NCI-H1417 (cell line): ENCODE data around the gene DDI2.
A peak's percentile ranks its signal among the peaks of the same experiment; 100 is the strongest.

ENCODE experiments used
- DNase-seq, 3 experiments: peaks; one replicate each; lab custom pipeline; 2025; lab: John Stamatoyannopoulos, UW

DDI2 gene

DNA sequence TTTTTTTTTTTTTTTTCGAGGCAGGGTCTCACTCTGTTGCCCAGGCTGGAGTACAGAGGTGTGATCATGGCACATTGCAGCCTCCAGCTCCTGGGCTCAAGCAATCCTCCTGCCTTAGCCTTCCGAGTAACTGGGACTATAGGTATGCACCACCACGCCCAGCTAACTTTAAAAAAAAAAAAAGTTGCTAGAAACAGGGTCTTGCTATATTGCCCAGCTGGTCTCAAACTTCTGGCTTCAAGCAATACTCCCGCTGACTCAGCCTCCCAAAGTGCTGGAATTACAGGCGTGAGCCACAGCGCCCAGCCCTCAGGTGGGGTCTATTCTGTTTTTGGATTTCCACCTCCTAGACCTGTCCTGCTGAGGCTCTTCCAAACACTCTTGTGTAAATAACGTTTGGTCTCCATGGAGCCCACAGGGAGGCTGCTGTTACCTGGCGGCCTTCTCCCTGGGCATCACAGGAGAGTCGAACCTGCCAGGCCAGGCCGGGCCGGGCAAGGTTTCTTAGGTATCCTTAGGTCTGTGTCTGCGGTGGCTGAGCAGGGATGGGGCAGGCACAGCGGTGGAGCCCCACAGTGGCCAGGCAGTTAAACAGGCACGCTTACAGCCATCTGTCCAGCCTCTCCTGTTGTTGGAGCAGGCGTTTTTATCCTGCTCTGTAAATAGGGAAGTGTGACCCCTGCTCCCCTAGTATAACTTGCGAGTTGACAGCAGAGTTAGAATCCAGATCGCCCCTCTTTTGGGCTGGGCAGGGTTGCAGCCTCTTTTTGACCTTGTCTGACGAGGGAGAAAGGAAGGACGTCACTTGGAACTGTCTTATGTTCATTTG is 85.7 kb downstream of the DDI2 start:
- no peak for DNase-seq

GRCh38 chr1:15703562-15703961 is 86.3 kb downstream of the DDI2 start:
- no peak for DNase-seq

- no peak for DNase-seq
Measured at GRCh38 chr1:15704526-15705183, 87.4 kb downstream of the DDI2 start.

- DNase-seq: no peak
Measured at GRCh38 chr1:15705184-15705566, 87.9 kb downstream of the DDI2 start.

- no peak for DNase-seq
Measured at GRCh38 chr1:15706751-15707150, 89.5 kb downstream of the DDI2 start.

- no peak for DNase-seq
Measured at GRCh38 chr1:15707239-15707925, 90.1 kb downstream of the DDI2 start.

GRCh38 chr1:15708486-15709137 is 91.4 kb downstream of the DDI2 start:
- no peak for DNase-seq

GRCh38 chr1:15709226-15709625 is 92.0 kb downstream of the DDI2 start:
- DNase-seq: peak in 2 of 3 experiments; percentile 76 to 86

GRCh38 chr1:15712168-15712567 is 94.9 kb downstream of the DDI2 start:
- DNase-seq: peak in 2 of 3 experiments; percentile 58 to 79

DNA sequence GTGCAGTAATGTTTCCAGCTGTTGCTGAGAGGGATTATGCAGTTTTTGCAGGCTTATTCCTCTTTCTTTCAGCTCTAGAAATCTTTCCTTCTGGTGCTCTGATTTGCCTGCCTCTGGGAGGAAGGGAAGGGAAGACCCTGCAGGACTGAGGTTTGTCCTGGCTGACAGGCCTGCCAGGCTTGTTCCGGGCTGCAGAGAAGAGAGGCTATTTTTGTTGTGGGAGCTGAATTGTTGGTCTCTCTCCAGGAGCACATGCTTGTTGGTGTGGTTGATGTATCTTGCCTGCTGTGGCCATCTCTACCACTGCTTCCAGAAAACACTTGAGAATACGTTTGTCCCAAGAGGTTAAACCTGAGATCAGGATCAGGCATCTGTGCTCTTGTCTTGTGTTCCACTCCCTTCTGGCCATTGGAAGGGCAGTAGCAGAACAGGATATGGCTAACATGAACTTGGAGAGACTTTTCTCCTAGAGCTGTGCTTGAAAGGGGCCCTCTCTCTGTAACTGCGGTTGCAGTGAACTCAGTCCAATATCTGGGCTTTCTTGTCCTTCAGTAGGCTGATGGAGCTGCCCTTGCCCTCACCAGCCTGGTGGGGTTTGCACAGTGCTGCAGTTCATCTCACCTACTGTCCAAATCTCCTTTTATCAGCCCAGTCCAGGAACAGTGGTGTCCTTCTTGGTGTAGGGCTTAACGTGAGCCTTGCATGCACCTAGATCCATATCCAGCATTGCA is 97.3 kb downstream of the DDI2 start:
- DNase-seq: no peak

DNA sequence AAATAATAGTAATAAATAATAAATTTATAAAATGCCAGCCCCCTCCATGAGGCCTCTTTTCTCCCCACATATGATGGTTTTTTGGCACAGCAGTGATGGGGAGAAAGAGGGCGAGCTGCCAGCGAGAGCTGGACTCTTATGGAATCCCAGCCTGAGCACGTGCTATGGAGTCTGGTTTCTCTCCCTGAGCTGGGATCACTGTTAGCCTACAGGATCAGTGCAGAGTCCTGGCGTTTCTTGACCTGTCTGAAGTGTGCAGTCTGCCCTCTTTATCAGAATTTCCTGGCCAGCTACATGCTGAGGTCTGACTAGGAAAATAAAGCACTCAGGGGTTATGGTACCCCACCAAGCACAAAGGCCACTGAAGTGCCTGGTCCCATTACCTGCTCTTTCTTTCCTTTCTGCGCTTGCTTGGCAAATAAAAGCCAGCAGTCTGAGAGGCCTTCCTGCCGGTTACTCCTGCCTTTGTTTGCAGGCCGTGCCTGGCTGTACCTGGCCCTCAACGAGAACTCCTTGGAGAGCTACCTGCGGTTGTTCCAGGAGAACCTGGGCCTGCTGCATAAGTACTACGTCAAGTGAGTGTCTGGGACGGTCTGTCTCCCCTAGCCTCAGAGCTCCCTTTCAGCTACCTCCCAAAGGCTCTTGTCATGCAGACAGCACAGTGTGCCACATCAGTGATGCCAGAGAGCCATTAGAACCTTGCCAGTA is 100.3 kb downstream of the DDI2 start:
- DNase-seq: peak in 2 of 3 experiments; percentile 10 to 55

- no peak for DNase-seq
Measured at GRCh38 chr1:15718199-15718601, 100.9 kb downstream of the DDI2 start.
